K562 (cell line): ENCODE measurements around the gene GRIN1. TPM values are rescaled to one million over a fixed set of nuclear protein-coding genes. Genes with fewer than 3 reads are reported as not detected.

Source experiments
- C11orf30 ChIP-seq: fragments of 450-650 bp; IDR thresholded peaks from 2 replicates; pipeline ENCODE4 v1.6.1; 2016; ENCODE audit warnings: low read depth, mild to moderate bottlenecking
- FOXK2 ChIP-seq, 2 experiments: fragments of 450-650 bp; IDR thresholded peaks in 1 of 2; conservative IDR thresholded peaks in 1 of 2; 2 replicates each; pipeline ENCODE4 v1.6.1; 2016; ENCODE audit warnings: low read depth in 2 of 2, mild to moderate bottlenecking in 1 of 2
- PHF20 ChIP-seq: fragments of 450-650 bp; IDR thresholded peaks from 2 replicates; pipeline ENCODE4 v1.6.1; 2018; ENCODE audit not compliant: partially characterized antibody
- RBFOX2 ChIP-seq: fragments of 200-400 bp; formaldehyde crosslinking; IDR thresholded peaks from 2 replicates; pipeline ENCODE4 v1.6.1; 2017; ENCODE audit warnings: low read depth, mild to moderate bottlenecking, low read length, moderate library complexity
- RBM25 ChIP-seq: fragments of 200-400 bp; formaldehyde crosslinking; IDR thresholded peaks from 2 replicates; pipeline ENCODE4 v1.6.1; 2018; ENCODE audit warnings: low read length, low read depth, moderate library complexity; ENCODE audit not compliant: severe bottlenecking
- SMARCB1 ChIP-seq: IDR thresholded peaks from 2 replicates; pipeline ENCODE4 v1.6.1; 2011; ENCODE audit warnings: improper control_type of control experiment, low read depth; ENCODE audit not compliant: insufficient read length
- YY1 ChIP-seq, 3 experiments: IDR thresholded peaks; 2 replicates each; pipeline ENCODE4 v1.6.1; 2011; ENCODE audit warnings: low read length in 2 of 3, mild to moderate bottlenecking in 2 of 3, moderate library complexity in 2 of 3, borderline replicate concordance in 1 of 3, control low read depth in 1 of 3, low read depth in 1 of 3; ENCODE audit not compliant: insufficient read depth in 3 of 3, insufficient replicate concordance in 2 of 3, control insufficient read depth in 1 of 3, insufficient read length in 1 of 3; ENCODE audit errors: extremely low read depth in 1 of 3
- ZKSCAN1 ChIP-seq: fragments of 150-350 bp; IDR thresholded peaks from 2 replicates; pipeline ENCODE4 v1.6.1; 2016; ENCODE audit warnings: low read depth, low read length
- ZNF3 ChIP-seq: fragments of 250-450 bp; sonication (Bioruptor Pico); IDR thresholded peaks from 2 replicates; pipeline ENCODE4 v1.5.0; 2021; ENCODE audit warnings: mild to moderate bottlenecking, moderate library complexity
- ZNF324 ChIP-seq: fragments of 250-450 bp; sonication (Bioruptor Pico); IDR thresholded peaks from 2 replicates; pipeline ENCODE4 v1.4.0; 2020; ENCODE audit warnings: mild to moderate bottlenecking
- ZNF830 ChIP-seq: fragments of 250-450 bp; sonication (Bioruptor Pico); IDR thresholded peaks from 2 replicates; pipeline ENCODE4 v1.5.0; 2021; ENCODE audit warnings: mild to moderate bottlenecking
- polyA plus RNA-seq, 8 experiments: library from polyadenylated mRNA; depleted of rRNA in 4 of 8; stranded (reverse) in 5 of 8; unstranded in 3 of 8; fragments of >200 nt; fragmentation: Nextera tagmentation in 2 of 8; fragmentation: Illumina TruSeq in 1 of 8; extraction: Ambion mirVana in 2 of 8; extraction: Trizol in 1 of 8; gene quantifications; 2 replicates each; pipeline versions ENCODE4 v1.2.1 to v1.2.3, GENCODE V29; 2011 to 2014; ENCODE audit warnings: inconsistent platforms in 1 of 8, missing spikeins in 1 of 8
- total RNA-seq, 7 experiments: library from RNA; depleted of rRNA in 6 of 7; stranded (reverse); fragments of >200 nt in 6 of 7; fragmentation: Illumina TruSeq in 2 of 7; extraction: Trizol in 2 of 7; gene quantifications; 2 replicates each; pipeline versions ENCODE4 v1.2.1 to v1.2.3, GENCODE V29; 2011 to 2021; ENCODE audit warnings: low replicate concordance in 1 of 7
- TF ChIP-seq, protein P1 (sequence below), 3 experiments: IDR thresholded peaks in 2 of 3; conservative IDR thresholded peaks in 1 of 3; 2 replicates each; pipeline ENCODE4 v1.5.1; 2011 to 2012; ENCODE audit warnings: low read length in 3 of 3, mild to moderate bottlenecking in 3 of 3, control low read depth in 2 of 3, improper control_type of control experiment in 1 of 3, inconsistent platforms in 1 of 3, low read depth in 1 of 3, mixed read lengths in 1 of 3, moderate library complexity in 1 of 3; ENCODE audit not compliant: insufficient read depth in 2 of 3
- TF ChIP-seq, protein P2 (sequence below): sonication (generic); formaldehyde crosslinking; IDR thresholded peaks from 2 replicates; pipeline ENCODE4 v1.8.0; 2022; ENCODE audit warnings: missing genetic modification reagents, mild to moderate bottlenecking, moderate library complexity, borderline replicate concordance

The GRIN1 gene
- total and polyA plus RNA-seq, 9 of the 15 experiments (the other 6 are each of a cell fraction or from before 2014, with no cell fraction given): 0.03 to 0.35 (median 0.16) TPM; not detected in 6

DNA sequence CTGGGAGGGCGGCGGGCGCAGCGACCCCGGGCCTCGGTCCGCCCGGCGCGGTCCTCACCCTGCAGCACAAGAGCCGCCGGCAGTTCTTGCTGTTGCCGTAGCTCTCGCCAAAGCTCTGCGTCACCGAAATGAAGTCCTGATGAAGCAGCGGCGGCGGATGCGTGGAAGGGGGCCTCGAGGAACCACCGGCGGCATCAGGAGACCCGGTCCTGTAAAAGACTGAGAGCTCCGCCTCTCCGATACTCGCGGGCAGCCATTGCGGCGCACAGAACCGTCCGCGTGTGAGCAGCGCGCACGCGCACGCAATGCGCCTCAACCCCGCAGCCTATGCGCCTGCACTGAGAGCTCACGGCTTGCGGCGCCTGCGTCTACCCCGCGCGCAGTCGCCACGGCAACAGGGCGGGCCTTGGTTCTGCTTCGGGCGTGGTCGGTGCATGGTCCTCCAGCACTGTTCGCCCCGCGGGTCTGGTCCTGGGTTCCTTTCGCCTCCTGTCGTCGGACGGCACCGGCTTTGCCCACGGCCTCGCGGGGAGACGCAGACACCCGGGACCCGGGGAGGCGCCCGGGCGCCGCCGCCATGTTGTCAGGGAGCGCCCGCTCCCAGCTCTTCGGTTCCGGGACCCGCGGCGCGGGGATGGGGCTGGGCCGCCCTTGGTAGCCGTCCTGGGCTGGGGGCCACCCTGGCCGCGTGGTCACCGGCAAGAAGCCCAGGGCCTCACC, 9.3 kb upstream of the GRIN1 start (continued):
- TF ChIP-seq ZKSCAN1 (0 out of 2 replicates have a peak, but pooled peaks have one; percentile 54), RBM25 (peak; percentile 53), YY1 (IDR thresholded peaks at IDR 0.05; ENCODE audit: borderline replicate concordance in 1 of 3, control insufficient read depth in 1 of 3, extremely low read depth in 1 of 3, insufficient read depth in 3 of 3, insufficient read length in 1 of 3, insufficient replicate concordance in 2 of 3, low read depth in 1 of 3, low read length in 2 of 3) (peak; percentile 82 to 90 (median 87)), FOXK2 (conservative IDR thresholded peaks at IDR 0.05 in 1 of 2, IDR thresholded peaks at IDR 0.05 in 1 of 2; ENCODE audit: low read depth in 2 of 2) (peak in 1 of 2 experiments; percentile 16; a peak in 1 of 4 replicates), ZNF830 (no peak; the same call in none of the 2 replicates), ZNF324 (CRISPR knock-in tag) (no peak), C11orf30 (peak; percentile 75), ZNF3 (CRISPR knock-in tag) (no peak), RBFOX2 (peak; percentile 90), SMARCB1 (no peak), PHF20 (peak; percentile 23)
- TF ChIP-seq, protein P1, sequence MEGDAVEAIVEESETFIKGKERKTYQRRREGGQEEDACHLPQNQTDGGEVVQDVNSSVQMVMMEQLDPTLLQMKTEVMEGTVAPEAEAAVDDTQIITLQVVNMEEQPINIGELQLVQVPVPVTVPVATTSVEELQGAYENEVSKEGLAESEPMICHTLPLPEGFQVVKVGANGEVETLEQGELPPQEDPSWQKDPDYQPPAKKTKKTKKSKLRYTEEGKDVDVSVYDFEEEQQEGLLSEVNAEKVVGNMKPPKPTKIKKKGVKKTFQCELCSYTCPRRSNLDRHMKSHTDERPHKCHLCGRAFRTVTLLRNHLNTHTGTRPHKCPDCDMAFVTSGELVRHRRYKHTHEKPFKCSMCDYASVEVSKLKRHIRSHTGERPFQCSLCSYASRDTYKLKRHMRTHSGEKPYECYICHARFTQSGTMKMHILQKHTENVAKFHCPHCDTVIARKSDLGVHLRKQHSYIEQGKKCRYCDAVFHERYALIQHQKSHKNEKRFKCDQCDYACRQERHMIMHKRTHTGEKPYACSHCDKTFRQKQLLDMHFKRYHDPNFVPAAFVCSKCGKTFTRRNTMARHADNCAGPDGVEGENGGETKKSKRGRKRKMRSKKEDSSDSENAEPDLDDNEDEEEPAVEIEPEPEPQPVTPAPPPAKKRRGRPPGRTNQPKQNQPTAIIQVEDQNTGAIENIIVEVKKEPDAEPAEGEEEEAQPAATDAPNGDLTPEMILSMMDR (IDR thresholded peaks at IDR 0.05 in 2 of 3, conservative IDR thresholded peaks at IDR 0.05 in 1 of 3; ENCODE audit: insufficient read depth in 2 of 3, low read depth in 1 of 3, low read length in 3 of 3): peak in 1 of 3 experiments; percentile 20; a peak in 2 of 6 replicates
- TF ChIP-seq, protein P2, sequence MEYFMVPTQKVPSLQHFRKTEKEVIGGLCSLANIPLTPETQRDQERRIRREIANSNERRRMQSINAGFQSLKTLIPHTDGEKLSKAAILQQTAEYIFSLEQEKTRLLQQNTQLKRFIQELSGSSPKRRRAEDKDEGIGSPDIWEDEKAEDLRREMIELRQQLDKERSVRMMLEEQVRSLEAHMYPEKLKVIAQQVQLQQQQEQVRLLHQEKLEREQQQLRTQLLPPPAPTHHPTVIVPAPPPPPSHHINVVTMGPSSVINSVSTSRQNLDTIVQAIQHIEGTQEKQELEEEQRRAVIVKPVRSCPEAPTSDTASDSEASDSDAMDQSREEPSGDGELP (CRISPR knock-in tag): peak; percentile 63; the same call in 1 of the 2 replicates
